T-cell (primary cell): ENCODE measurements around the gene MRE11. TPM values are rescaled to one million over a fixed set of nuclear protein-coding genes. Genes with fewer than 3 reads are reported as not detected.
"Not testable (repeated sequence)": the region's sequence is repeated elsewhere in the genome, so short reads cannot be mapped to it uniquely, and the experiment has no call there.

ENCODE experiments used
- ATAC-seq, 4 experiments: fragments of 200-7000 bp in 3 of 4; fragments of 150-1000 bp in 1 of 4; cut with Tn5 transposase; replicated peaks in 1 of 4; 1 replicate in 3 of 4; 2 replicates in 1 of 4; pipeline ENCODE4 v1.10.0; 2021; ENCODE audit warnings: moderate library complexity in 3 of 4, mild to moderate bottlenecking in 2 of 4, moderate number of reproducible peaks in 1 of 4
- CTCF ChIA-PET, 2 donors: fragments of 300-600 bp; sonication (Branson Sonifier 250); formaldehyde crosslinking; loops; one replicate each; lab custom pipeline; 2022; ENCODE audit warnings: antibody characterized with exemption in 2 of 2; lab: Charles Lee
- POLR2A ChIA-PET, 2 donors: fragments of 300-600 bp; sonication (Branson Sonifier 250); formaldehyde crosslinking; loops; one replicate each; lab custom pipeline; 2022; ENCODE audit warnings: antibody characterized with exemption in 2 of 2; lab: Charles Lee
- DNase-seq, 35 experiments: peaks; one replicate each; pipeline versions ENCODE4 v3.0.0 to v3.0.0-alpha.2; 2013 to 2023
- H3K27ac ChIP-seq: one replicate; pipeline ENCODE4 v1.5.1; 2013; ENCODE audit warnings: low read length
- H3K27me3 ChIP-seq, 2 experiments: replicated peaks in 1 of 2; 1 replicate in 1 of 2; 2 replicates in 1 of 2; pipeline versions ENCODE4 v1.6.1 to v1.7.0; 2013; ENCODE audit warnings: low read length in 1 of 2, mixed read lengths in 1 of 2; ENCODE audit not compliant: control insufficient read depth in 2 of 2, insufficient read depth in 2 of 2; ENCODE audit errors: extremely low read depth in 1 of 2
- H3K36me3 ChIP-seq, 2 donors: 1 replicate in 1 of 2; 2 replicates in 1 of 2; pipeline versions ENCODE4 v1.6.1 to v1.7.0; 2013; ENCODE audit warnings: low read length in 1 of 2; ENCODE audit not compliant: control insufficient read depth in 2 of 2, insufficient read depth in 1 of 2; ENCODE audit errors: extremely low read depth in 1 of 2
- H3K4me1 ChIP-seq, 2 experiments: 1 replicate in 1 of 2; 2 replicates in 1 of 2; pipeline versions ENCODE4 v1.6.1 to v1.7.0; 2013; ENCODE audit warnings: low read length in 2 of 2, mixed read lengths in 1 of 2; ENCODE audit not compliant: insufficient read depth in 2 of 2, control insufficient read depth in 1 of 2; ENCODE audit errors: extremely low read depth in 1 of 2
- H3K4me3 ChIP-seq, 2 donors: 1 replicate in 1 of 2; 2 replicates in 1 of 2; pipeline versions ENCODE4 v1.5.1 to v1.7.0; 2013; ENCODE audit warnings: mild to moderate bottlenecking in 2 of 2, low read length in 1 of 2, moderate library complexity in 1 of 2; ENCODE audit not compliant: control insufficient read depth in 1 of 2; ENCODE audit errors: extremely low read depth in 1 of 2
- H3K9me3 ChIP-seq: 2 replicates; pipeline ENCODE4 v1.7.0; 2013
- H3K27ac Mint-ChIP-seq, 2 donors: one replicate each; pipeline ENCODE4 v1.8.0; 2020 to 2021; ENCODE audit warnings: mild to moderate bottlenecking in 2 of 2, mixed read lengths in 2 of 2
- H3K27me3 Mint-ChIP-seq, 2 donors: one replicate each; pipeline ENCODE4 v1.8.0; 2021 to 2022; ENCODE audit warnings: mixed read lengths in 2 of 2
- H3K36me3 Mint-ChIP-seq: one replicate; pipeline ENCODE4 v1.8.0; 2021; ENCODE audit warnings: mixed read lengths
- H3K4me1 Mint-ChIP-seq, 3 donors: one replicate each; pipeline ENCODE4 v1.8.0; 2020 to 2022; ENCODE audit warnings: mixed read lengths in 3 of 3, mild to moderate bottlenecking in 1 of 3
- H3K4me3 Mint-ChIP-seq, 3 donors: one replicate each; pipeline ENCODE4 v1.8.0; 2020 to 2022; ENCODE audit warnings: mild to moderate bottlenecking in 3 of 3, mixed read lengths in 3 of 3, moderate library complexity in 3 of 3
- H3K9me3 Mint-ChIP-seq, 3 donors: one replicate each; pipeline ENCODE4 v1.8.0; 2020 to 2022; ENCODE audit warnings: mixed read lengths in 3 of 3
- WGBS: methylation state at CpG from one replicate; pipeline ENCODE4 v1.1.5; 2013; ENCODE audit warnings: missing lambda C conversion rate; ENCODE audit not compliant: insufficient coverage; 5-methylcytosine and 5-hydroxymethylcytosine counted together
- total RNA-seq, 35 experiments: library from RNA in 6 of 35; stranded (reverse) in 6 of 35; fragments of 120-200 nt in 1 of 35; gene quantifications; one replicate each; pipeline versions ENCODE4 v1.2.1 to v1.2.4 and lab custom pipeline; 2013 to 2026

The MRE11 gene
- total RNA-seq, 5 donors from 2014 or later (not counting 1 experiment from before 2014, with no cell fraction given) = 22.1 to 34.0 (median 27.4) TPM

GRCh38 chr11:94511932-94512781, 18.5 kb upstream of the MRE11 start, which contains the start of gene C11orf97:
Gene C11orf97 (plus strand): TSS chr11:94512461. CDS start chr11:94512529, 68 bp downstream.
- ChIA-PET POLR2A (no interaction called here), CTCF (interaction anchor here in 1 of 2 donors (0.6 to 0.7 kb wide), 3 partner anchors 340 to 1278 kb away, joined by 3 read pairs; no protein-coding TSS in a partner anchor)
- peaks cover 0 to 6% of the 10 kb centered on the region in 2 experiments for H3K27me3 ChIP-seq
- peak within 1 kb of the TSS; percentile 31 to 53 for H3K4me3 ChIP-seq
- peaks cover 22 to 39% of the 10 kb centered on the region in 2 donors for H3K27me3 Mint-ChIP-seq
- H3K4me3 Mint-ChIP-seq = peak within 1 kb of the TSS; percentile 68 to 78 (median 69)
- no peaks in the 10 kb centered on the region for H3K9me3 Mint-ChIP-seq
- H3K27ac Mint-ChIP-seq = no peak within 1 kb of the TSS
- peak; percentile 72 to 87 (median 85) for ATAC-seq
- DNase-seq = peak in 34 of 35 experiments; percentile 12 to 66 (median 39)
- no peak within 1 kb of the TSS for H3K27ac ChIP-seq
- H3K4me1 ChIP-seq = peaks cover 0 to 11% of the 10 kb centered on the region in 2 experiments
- no peaks in the 10 kb centered on the region for H3K9me3 ChIP-seq
- H3K36me3 ChIP-seq = no peaks in the 10 kb centered on the region
- peaks cover 13 to 17% (median 14%) of the 10 kb centered on the region in 3 donors for H3K4me1 Mint-ChIP-seq
- H3K36me3 Mint-ChIP-seq = no peaks in the 10 kb centered on the region
- WGBS = 22% methylated on average over 47 of the region's 53 CpGs

GRCh38 chr11:94507485-94507884, 13.8 kb upstream of the MRE11 start:
- ATAC-seq = no peak
- no peak for DNase-seq
- no CpG with 5 or more reads among the region's 4 CpGs for WGBS
- Mint-ChIP-seq H3K4me1 (peaks cover 6 to 10% (median 8%) of the 10 kb centered on the region in 3 donors), H3K36me3 (peaks cover 4% of the 10 kb centered on the region), H3K9me3 (no peaks in the 10 kb centered on the region), H3K4me3 (no peak overlapping the region), H3K27ac (no peak overlapping the region), H3K27me3 (peaks cover 11 to 21% of the 10 kb centered on the region in 2 donors)
- POLR2A ChIA-PET = no interaction called here
- CTCF ChIA-PET = interaction anchor here (1.6 to 4.7 kb wide), 3 partner anchors 9 to 611 kb away, joined by 4 to 34 read pairs (median 4); no protein-coding TSS in a partner anchor
- Histone ChIP-seq H3K4me1 (peaks cover 0 to 7% of the 10 kb centered on the region in 2 experiments), H3K36me3 (no peaks in the 10 kb centered on the region), H3K27ac (no peak overlapping the region), H3K4me3 (no peak overlapping the region), H3K27me3 (peaks cover 0 to 6% of the 10 kb centered on the region in 2 experiments), H3K9me3 (no peaks in the 10 kb centered on the region)

GRCh38 chr11:94506513-94506912, 12.9 kb upstream of the MRE11 start:
- H3K36me3 ChIP-seq, H3K27ac ChIP-seq, H3K4me1 Mint-ChIP-seq, H3K36me3 Mint-ChIP-seq, H3K4me1 ChIP-seq, ATAC-seq, H3K4me3 Mint-ChIP-seq, H3K4me3 ChIP-seq, H3K27ac Mint-ChIP-seq, POLR2A ChIA-PET, DNase-seq, H3K27me3 ChIP-seq, H3K9me3 ChIP-seq, H3K9me3 Mint-ChIP-seq: not testable (repeated sequence)
- peaks cover 8 to 13% of the 10 kb centered on the region in 2 donors for H3K27me3 Mint-ChIP-seq
- no CpG with 5 or more reads among the region's 5 CpGs for WGBS
- CTCF ChIA-PET = interaction anchor here (0.6 to 4.7 kb wide), 5 partner anchors 9 to 619 kb away, joined by 3 to 34 read pairs (median 3); no protein-coding TSS in a partner anchor

- Mint-ChIP-seq H3K27me3 (peaks cover 2 to 3% of the 10 kb centered on the region in 2 donors), H3K36me3 (peaks cover 13% of the 10 kb centered on the region), H3K4me1 (peaks cover 0 to 1% (median 0%) of the 10 kb centered on the region in 3 donors), H3K27ac (no peak overlapping the region), H3K4me3 (no peak overlapping the region), H3K9me3 (no peaks in the 10 kb centered on the region)
- no CpG with 5 or more reads among the region's 3 CpGs for WGBS
- ATAC-seq (peak; percentile 40 to 54 (median 46)), DNase-seq (peak in 2 of 35 experiments; percentile 25 to 73)
- Histone ChIP-seq H3K27ac (no peak overlapping the region), H3K9me3 (no peaks in the 10 kb centered on the region), H3K36me3 (peaks cover 0 to 17% of the 10 kb centered on the region in 2 donors), H3K27me3 (no peaks in the 10 kb centered on the region), H3K4me3 (no peak overlapping the region), H3K4me1 (no peaks in the 10 kb centered on the region)
- POLR2A ChIA-PET = interaction anchor here in 1 of 2 donors (0.7 kb wide), 1 partner anchor 393 kb away, joined by 3 read pairs; no protein-coding TSS in a partner anchor
- CTCF ChIA-PET = interaction anchor here (0.8 to 4.7 kb wide), 14 partner anchors 10 to 703 kb away, joined by 3 to 34 read pairs (median 4); partner anchors contain the start of genes ANKRD49 (in 1 of the 2), MRE11 (in 1 of the 2) and PANX1 (in 1 of the 2)
Observed at GRCh38 chr11:94504689-94505293, 11.1 kb upstream of the MRE11 start.

- H3K9me3 ChIP-seq = no peaks in the 10 kb centered on the region
- Mint-ChIP-seq H3K4me3 (no peak overlapping the region), H3K4me1 (peaks cover 0 to 5% (median 5%) of the 10 kb centered on the region in 3 donors), H3K9me3 (no peaks in the 10 kb centered on the region), H3K27me3 (no peaks in the 10 kb centered on the region), H3K27ac (no peak overlapping the region), H3K36me3 (peaks cover 24% of the 10 kb centered on the region)
- DNase-seq = no peak
- POLR2A ChIA-PET = no interaction called here
- no peaks in the 10 kb centered on the region for H3K4me1 ChIP-seq
- no peak overlapping the region for H3K4me3 ChIP-seq
- H3K27me3 ChIP-seq = no peaks in the 10 kb centered on the region
- H3K27ac ChIP-seq = no peak overlapping the region
- ATAC-seq = no peak
- CTCF ChIA-PET = interaction anchor here (0.7 to 1.0 kb wide), 4 partner anchors 13 to 291 kb away, joined by 3 to 8 read pairs (median 4); no protein-coding TSS in a partner anchor
- no CpG with 5 or more reads among the region's 2 CpGs for WGBS
- peaks cover 0 to 45% of the 10 kb centered on the region in 2 donors for H3K36me3 ChIP-seq
Observed at GRCh38 chr11:94501522-94501921, 7.9 kb upstream of the MRE11 start.

GRCh38 chr11:94500181-94500580, 6.5 kb upstream of the MRE11 start:
- H3K27me3 ChIP-seq = no peaks in the 10 kb centered on the region
- no peak overlapping the region for H3K4me3 Mint-ChIP-seq
- no peak overlapping the region for H3K4me3 ChIP-seq
- peaks cover 0 to 2% of the 10 kb centered on the region in 2 experiments for H3K4me1 ChIP-seq
- H3K36me3 ChIP-seq = peaks cover 0 to 45% of the 10 kb centered on the region in 2 donors
- no peaks in the 10 kb centered on the region for H3K27me3 Mint-ChIP-seq
- H3K27ac Mint-ChIP-seq = peak overlapping the region in 1 of 2 donors; percentile 19
- POLR2A ChIA-PET = no interaction called here
- H3K9me3 Mint-ChIP-seq = no peaks in the 10 kb centered on the region
- peaks cover 25% of the 10 kb centered on the region for H3K36me3 Mint-ChIP-seq
- CTCF ChIA-PET = no interaction called here
- no peak for DNase-seq
- no peak for ATAC-seq
- WGBS = no CpG with 5 or more reads among the region's 2 CpGs
- H3K27ac ChIP-seq = no peak overlapping the region
- peaks cover 10 to 15% (median 14%) of the 10 kb centered on the region in 3 donors for H3K4me1 Mint-ChIP-seq
- no peaks in the 10 kb centered on the region for H3K9me3 ChIP-seq
